GM18520 (cell line): ENCODE measurements around the gene XPOT.

Source experiments
- ATAC-seq: cut with Tn5 transposase; IDR thresholded peaks from one replicate; pipeline ENCODE4 v1.9.1; 2021; ENCODE audit not compliant: unreplicated experiment

The XPOT gene

DNA sequence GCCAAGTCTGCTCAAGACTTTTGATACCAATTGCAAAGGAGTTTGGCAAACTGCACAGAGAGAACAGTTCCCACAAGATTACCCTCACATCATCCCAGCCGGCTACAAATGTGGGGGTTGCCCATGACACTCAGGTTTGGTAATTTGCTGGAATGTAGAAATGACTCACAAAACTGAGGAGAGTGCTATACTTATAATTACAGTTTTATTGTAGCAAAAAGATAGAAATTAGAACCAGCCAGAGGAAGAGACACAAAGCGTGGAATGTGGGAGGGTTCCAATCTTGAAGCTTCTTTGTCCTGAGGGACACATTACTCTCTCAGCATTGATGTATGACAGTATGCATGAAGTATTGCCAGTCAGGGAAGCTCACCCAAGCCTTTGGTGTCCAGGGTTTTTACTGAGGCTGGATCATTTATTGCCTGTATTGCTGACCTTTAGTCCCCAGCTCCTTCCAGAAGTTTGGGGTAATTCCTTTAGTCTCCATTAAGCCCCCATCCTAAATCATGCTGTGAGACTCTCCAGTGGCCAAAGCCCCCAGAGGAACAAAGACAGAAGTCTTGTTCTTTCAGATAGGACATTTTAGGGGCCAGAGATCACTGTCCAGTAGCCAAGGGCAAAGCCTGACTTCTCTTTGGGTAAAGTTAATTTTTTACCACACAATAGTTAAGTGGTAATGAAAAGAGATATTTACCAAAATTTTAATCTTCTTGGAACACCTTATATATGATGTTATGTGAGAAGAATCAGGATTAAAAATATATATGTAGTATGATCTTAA lies 57.6 kb downstream of the XPOT start:
- no peak for ATAC-seq

DNA sequence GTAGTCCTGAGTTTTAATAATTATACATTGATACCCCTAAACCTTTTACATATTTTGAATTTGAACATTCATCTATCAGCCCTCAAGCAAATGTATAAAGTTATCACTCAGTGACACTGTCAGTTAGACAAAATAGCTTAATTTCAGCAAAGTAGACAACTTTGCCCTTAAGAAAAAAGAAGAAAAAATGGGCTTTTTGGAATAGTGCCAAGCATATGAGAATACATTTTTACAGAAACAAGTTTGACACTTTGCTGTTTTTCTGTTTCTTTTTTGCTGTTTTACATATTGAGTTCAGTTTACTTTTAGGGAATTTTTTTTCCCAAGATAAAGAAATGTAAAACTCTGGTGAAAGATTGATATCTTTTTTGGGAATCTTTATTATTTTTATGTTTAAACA lies 62.0 kb downstream of the XPOT start:
- no peak for ATAC-seq

DNA sequence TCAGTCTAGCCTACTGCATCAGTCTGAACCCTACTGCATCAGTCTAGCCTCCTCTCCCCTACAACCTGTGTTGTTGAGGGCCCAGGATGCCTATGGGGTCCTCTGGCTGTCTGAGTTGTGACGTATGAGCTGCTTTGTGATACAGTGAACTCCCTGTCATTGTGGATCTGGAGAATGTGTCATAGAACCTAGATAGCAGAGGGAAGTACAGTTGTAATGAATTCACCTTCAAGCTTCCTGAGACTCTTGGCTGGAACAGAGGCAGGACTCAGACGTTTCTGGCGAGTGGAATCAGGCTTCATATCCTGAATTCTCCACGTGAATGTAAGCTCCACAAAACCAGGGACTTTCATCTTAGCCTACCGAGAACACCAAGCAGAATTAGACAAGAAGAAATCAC lies 64.8 kb downstream of the XPOT start:
- ATAC-seq: no peak

GRCh38 chr12:64469455-64470142 lies 65.4 kb downstream of the XPOT start:
- no peak for ATAC-seq

DNA sequence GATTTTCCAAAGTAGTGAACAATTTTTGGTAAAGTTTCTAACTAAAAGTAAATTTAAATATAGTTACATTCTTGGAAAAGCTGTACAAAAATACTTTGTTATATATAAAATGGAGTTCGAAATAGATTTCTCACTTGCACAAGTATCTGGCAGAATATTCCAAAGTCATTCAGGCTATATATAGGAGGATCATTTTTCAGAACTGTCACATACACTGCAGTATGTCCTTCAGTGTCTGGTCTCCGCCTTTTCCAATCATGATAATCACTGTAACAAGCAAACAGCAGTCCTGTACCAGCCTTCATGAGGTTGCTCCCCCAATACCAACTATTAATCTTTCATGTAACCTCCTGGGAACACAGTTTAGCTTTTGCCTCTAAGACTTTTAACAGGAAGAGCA lies 66.3 kb downstream of the XPOT start:
- ATAC-seq: no peak

DNA sequence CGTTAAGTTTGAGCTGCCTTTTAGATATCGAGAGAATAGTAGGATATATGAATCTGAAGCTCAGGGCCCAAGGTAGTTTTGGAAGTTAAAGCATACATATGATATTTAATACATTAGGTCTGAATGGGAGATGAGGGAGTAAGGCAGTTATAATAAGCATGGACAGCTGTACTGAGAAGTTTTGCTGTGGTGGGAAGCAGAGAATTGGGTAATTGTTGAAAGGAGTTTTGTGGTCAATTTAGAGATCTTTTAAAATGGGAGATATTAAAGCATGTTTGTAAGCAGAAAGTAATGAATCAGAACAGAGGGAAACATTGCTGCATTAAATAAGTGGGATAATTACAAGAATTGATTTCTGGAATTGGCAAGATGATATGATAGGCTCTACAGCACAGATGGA lies 69.0 kb downstream of the XPOT start:
- no peak for ATAC-seq

- no peak for ATAC-seq
These were observed 71.3 kb downstream of the XPOT start for GRCh38 chr12:64475518-64475917.

- ATAC-seq: no peak
These were observed 72.7 kb downstream of the XPOT start for GRCh38 chr12:64476844-64477243.

GRCh38 chr12:64478661-64479060 lies 74.5 kb downstream of the XPOT start:
- no peak for ATAC-seq

GRCh38 chr12:64480148-64480547 lies 76.0 kb downstream of the XPOT start:
- ATAC-seq: no peak

DNA sequence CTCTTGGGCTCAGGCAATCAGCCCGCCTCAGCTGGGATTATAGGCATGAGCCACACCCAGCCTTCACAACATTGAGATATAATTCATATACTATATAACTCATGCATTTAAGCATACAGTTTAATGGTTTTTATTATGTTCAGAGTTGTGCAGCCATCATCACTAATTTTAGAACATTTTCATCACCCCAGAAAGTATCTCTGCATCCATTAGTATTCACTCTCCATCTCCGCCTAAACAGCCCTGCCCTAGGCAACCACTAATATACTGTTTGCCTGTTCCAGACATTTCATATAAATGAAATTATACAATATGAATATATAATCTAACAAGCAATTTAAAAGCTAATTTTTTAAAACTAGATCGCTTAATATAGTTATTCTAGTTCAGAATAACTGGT lies 82.5 kb downstream of the XPOT start:
- ATAC-seq: no peak

- no peak for ATAC-seq
These were observed 87.5 kb downstream of the XPOT start for GRCh38 chr12:64491718-64492117.

DNA sequence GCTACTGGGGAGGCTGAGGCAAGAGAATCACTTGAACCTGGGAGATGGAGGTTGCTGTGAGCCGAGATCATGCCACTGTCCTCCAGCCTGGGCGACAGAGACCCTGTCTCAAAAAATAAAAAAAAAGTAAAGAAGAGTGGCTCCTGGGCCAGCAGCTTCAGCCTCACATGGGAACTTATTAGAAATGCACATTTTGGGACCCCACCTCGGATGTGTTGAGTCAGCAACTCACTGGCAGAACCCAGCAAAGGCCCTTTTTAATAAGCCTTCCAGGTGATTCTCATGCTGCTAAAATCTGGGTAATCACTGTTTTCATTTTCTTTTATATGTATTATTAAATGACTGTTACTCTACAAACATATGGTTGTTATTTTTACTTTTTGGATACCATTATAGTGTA lies 89.3 kb downstream of the XPOT start:
- no peak for ATAC-seq

- ATAC-seq: no peak
These were observed 91.0 kb downstream of the XPOT start for GRCh38 chr12:64494998-64495729.

DNA sequence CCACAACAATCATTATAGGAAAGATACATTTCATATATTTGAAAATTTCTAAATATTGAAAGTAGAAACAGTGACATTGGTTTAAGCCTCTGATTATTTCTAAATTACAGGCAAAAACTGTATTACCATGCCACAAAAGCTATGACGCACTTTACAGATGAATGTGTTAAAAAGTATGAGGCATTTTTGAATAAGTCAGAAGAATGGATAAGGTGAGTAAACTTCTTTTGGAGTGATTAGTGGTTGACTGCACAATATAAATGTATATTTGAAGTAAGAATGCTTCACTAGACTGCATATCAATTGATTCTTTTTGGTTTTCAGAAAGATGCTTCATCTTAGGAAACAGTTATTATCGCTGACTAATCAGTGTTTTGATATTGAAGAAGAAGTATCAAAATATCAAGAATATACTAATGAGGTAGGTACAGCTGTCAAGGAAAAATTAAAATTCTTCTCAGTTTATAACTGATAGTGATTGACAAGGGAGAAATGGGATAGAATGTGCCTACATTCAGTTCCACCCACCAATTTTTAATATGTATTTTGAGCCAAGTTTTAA lies 92.7 kb downstream of the XPOT start:
- no peak for ATAC-seq

DNA sequence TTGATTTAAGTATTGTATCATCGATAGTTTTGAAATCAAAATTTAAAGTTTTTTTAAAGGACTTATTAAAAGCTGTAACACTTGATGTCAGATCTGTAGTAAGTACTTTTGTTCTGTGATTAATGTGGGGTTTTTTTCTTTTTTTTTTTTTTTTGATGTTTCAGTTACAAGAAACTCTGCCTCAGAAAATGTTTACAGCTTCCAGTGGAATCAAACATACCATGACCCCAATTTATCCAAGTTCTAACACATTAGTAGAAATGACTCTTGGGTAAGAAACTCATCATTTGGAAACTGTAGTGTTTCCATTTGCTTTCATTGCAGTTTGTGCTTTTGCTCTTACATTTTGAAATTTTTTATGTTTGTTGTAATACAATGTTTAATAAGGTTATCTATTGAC lies 93.3 kb downstream of the XPOT start:
- ATAC-seq: no peak

DNA sequence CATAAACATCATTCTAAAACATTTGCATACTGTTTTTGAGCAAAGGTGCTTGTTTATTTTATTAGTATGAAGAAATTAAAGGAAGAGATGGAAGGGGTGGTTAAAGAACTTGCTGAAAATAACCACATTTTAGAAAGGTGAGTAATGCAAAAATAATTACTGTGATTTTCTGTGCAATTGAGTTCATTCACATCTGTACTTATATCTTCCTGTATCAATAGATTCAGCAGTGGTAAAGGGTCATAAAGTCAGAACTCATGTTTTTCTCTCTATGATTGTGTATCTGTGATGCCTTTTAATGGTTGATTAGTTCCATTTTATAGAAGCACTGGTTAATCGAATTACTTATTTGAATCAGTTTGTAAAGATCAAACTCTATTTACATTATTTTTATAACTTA lies 93.7 kb downstream of the XPOT start:
- no peak for ATAC-seq

- ATAC-seq: no peak
These were observed 96.2 kb downstream of the XPOT start for GRCh38 chr12:64500394-64500793.
